GM10248 (cell line): ENCODE data around the gene CTSZ.

ENCODE experiments used
- CTCF ChIA-PET: fragments of 300-600 bp; sonication (Branson Sonifier 250); formaldehyde crosslinking; extraction: SDS; loops from one replicate; lab custom pipeline; 2021; ENCODE audit warnings: antibody characterized with exemption; lab: Yijun Ruan, JAX
- POLR2A ChIA-PET: fragments of 350-650 bp; sonication (Branson Sonifier 250); formaldehyde crosslinking; extraction: SDS; loops from one replicate; lab custom pipeline; 2020; ENCODE audit warnings: antibody characterized with exemption; lab: Yijun Ruan, JAX
- DNase-seq: peaks from one replicate; pipeline ENCODE4 v3.0.0; 2012; ENCODE audit errors: extremely low spot score
- CTCF ChIP-seq: IDR thresholded peaks from 2 replicates; pipeline ENCODE4 v1.5.1; 2012; ENCODE audit warnings: mild to moderate bottlenecking, low read depth; ENCODE audit errors: extremely low read depth, missing control alignments, control extremely low read depth

Gene CTSZ

GRCh38 chr20:59007665-59008511 is 834 bp upstream of the CTSZ start:
- ChIA-PET POLR2A (interaction anchor here (0.6 to 2.0 kb wide), 11 partner anchors 10 to 1325 kb away, joined by 3 to 11 read pairs (median 4); partner anchors contain the start of genes ATP5F1E and STX16), CTCF (interaction anchor here (1.4 to 1.8 kb wide), 4 partner anchors 10 to 200 kb away, joined by 5 to 9 read pairs (median 6); partner anchors contain the start of genes ATP5F1E and TUBB1)
- no peak for TF ChIP-seq CTCF
- peak; percentile 91 for DNase-seq

GRCh38 chr20:59006167-59006863 is 739 bp downstream of the CTSZ start:
- POLR2A ChIA-PET, result no interaction called here
- CTCF ChIA-PET, result no interaction called here
- TF ChIP-seq CTCF, result no peak
- no peak for DNase-seq

- TF ChIP-seq CTCF, result no peak
- no peak for DNase-seq
- ChIA-PET POLR2A (interaction anchor here (1.1 kb wide), 1 partner anchor 26 kb away, joined by 5 read pairs; the partner anchor contains the start of gene ATP5F1E), CTCF (interaction anchor here (1.2 to 1.8 kb wide), 2 partner anchors 26 to 354 kb away, joined by 3 to 5 read pairs; partner anchors contain the start of genes ATP5F1E and STX16)
Measured at GRCh38 chr20:59005523-59006166, 1.4 kb downstream of the CTSZ start.

GRCh38 chr20:59004763-59005522 is 2.1 kb downstream of the CTSZ start:
- ChIA-PET POLR2A (interaction anchor here (0.6 to 2.3 kb wide), 4 partner anchors 12 to 97 kb away, joined by 3 to 6 read pairs (median 5); partner anchors contain the start of gene ATP5F1E), CTCF (interaction anchor here (1.2 to 1.8 kb wide), 2 partner anchors 27 to 354 kb away, joined by 3 to 5 read pairs; partner anchors contain the start of genes ATP5F1E and STX16)
- DNase-seq, result peak; percentile 87
- TF ChIP-seq CTCF, result no peak

GRCh38 chr20:59004493-59004762 is 2.6 kb downstream of the CTSZ start:
- ChIA-PET POLR2A (interaction anchor here (0.6 to 2.3 kb wide), 4 partner anchors 11 to 97 kb away, joined by 3 to 6 read pairs (median 5); partner anchors contain the start of gene ATP5F1E), CTCF (interaction anchor here (1.2 to 1.8 kb wide), 2 partner anchors 27 to 353 kb away, joined by 3 to 5 read pairs; partner anchors contain the start of genes ATP5F1E and STX16)
- TF ChIP-seq CTCF, result no peak
- DNase-seq, result no peak
